ENCODE data around the gene TAF15.
A peak's percentile ranks its signal among the peaks of the same experiment; 100 is the strongest.

DNA sequence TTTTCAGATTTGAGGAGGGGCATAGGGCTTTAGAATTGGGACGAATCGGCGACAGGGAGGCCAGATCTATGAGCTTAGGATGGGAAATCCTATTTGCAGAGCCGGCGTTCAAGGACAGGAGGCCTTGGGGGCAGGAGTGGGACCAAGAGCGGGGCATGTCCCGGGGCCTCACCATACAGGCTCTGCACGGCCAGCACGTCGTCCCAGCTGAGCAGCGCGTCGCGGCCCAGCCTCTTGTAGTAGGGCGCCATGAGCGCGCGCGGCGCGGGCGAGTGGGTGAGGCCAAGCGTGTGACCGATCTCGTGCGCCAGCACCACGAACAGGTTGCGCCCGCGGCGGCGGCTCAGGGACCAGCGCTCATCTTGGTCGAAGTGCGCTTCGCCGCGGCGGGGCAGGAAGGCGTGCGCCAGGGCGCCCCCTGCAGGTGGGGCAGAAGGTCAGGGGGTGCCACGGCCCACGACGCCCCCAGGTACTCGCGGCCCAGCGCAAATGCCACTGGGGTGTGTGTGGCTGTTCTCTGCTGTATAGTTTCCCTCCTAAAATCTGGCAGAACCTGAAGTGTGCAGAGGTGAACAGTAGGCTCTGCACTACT is 39.3 kb upstream of the TAF15 start:
- TF ChIP-seq, protein P1, sequence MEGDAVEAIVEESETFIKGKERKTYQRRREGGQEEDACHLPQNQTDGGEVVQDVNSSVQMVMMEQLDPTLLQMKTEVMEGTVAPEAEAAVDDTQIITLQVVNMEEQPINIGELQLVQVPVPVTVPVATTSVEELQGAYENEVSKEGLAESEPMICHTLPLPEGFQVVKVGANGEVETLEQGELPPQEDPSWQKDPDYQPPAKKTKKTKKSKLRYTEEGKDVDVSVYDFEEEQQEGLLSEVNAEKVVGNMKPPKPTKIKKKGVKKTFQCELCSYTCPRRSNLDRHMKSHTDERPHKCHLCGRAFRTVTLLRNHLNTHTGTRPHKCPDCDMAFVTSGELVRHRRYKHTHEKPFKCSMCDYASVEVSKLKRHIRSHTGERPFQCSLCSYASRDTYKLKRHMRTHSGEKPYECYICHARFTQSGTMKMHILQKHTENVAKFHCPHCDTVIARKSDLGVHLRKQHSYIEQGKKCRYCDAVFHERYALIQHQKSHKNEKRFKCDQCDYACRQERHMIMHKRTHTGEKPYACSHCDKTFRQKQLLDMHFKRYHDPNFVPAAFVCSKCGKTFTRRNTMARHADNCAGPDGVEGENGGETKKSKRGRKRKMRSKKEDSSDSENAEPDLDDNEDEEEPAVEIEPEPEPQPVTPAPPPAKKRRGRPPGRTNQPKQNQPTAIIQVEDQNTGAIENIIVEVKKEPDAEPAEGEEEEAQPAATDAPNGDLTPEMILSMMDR (conservative IDR thresholded peaks at IDR 0.05; ENCODE audit: low read length), result peak; percentile 45
- no peak for TF ChIP-seq EZH2phosphoT487 (IDR thresholded peaks at IDR 0.05; ENCODE audit: borderline replicate concordance)

Measured in Loucy (cell line).